Glomerular endothelial cell (primary cell): Measurements from ENCODE around the gene CXCL13. TPM values are rescaled to one million over a fixed set of nuclear protein-coding genes. Genes with fewer than 3 reads are reported as not detected.
"Not testable (repeated sequence)": the region's sequence is repeated elsewhere in the genome, so short reads cannot be mapped to it uniquely, and the experiment has no call there.

Experiments used
- DNase-seq: peaks from one replicate; pipeline ENCODE4 v3.0.0-alpha.2; 2011; ENCODE audit warnings: low read depth, low spot score; ENCODE audit errors: extremely low read depth
- total RNA-seq: library from RNA; depleted of rRNA; stranded (reverse); fragments of >200 nt; gene quantifications from 2 replicates; pipeline ENCODE4 v1.2.3, GENCODE V29; 2015

CXCL13 gene
- total RNA-seq, 1 donor from 2014 or later: not detected

- no peak for DNase-seq
Observed at GRCh38 chr4:77652237-77652897, 46.7 kb downstream of the CXCL13 start.

DNA sequence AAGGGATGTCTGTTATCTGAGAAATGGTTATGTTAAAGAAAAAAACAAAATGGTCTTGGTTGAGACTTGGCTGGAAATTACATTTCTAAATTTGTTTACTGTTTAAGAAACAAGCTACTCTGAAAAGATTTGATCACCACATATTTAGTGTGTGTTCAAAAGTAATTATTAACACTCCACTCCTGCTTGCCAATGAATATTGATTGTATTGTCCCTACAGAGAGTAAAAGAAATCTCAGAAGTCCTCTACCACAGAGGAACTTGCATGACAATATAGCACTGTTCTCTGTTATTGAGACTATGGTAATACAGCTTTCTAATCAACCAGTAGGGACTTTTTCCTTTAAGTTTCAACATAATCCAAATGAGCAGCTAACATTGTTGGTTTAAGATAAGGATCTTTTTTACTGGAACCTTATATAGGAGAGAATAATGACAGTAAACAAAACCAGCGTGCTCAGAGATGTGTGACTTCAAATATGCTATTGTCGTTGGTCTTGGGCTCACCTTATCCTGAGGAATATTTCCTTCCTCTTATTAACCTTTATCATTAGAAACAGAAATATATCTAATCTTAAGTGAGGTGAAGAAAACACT lies 47.6 kb downstream of the CXCL13 start:
- no peak for DNase-seq

- DNase-seq: not testable (repeated sequence)
Observed at GRCh38 chr4:77660318-77660717, 54.7 kb downstream of the CXCL13 start.

Other genes starting within 250 kb of the CXCL13 start
- 22.2 and 24.9 TPM in 2 replicates for gene CNOT6L, start 213.5 kb downstream of the CXCL13 start, total RNA-seq